ENCODE data around the gene FYB1.

- TF ChIP-seq CTCF (IDR thresholded peaks at IDR 0.05) (no peak), EZH2 (IDR thresholded peaks at IDR 0.05; ENCODE audit: borderline replicate concordance, insufficient read depth, low read depth, low read length, poor library complexity, severe bottlenecking) (no peak)
These were observed 2.7 kb downstream of the FYB1 start for GRCh38 chr5:39216631-39217030.

Data from B cell (primary cell).